ENCODE data around the gene UFD1. TPM values are rescaled to one million over a fixed set of nuclear protein-coding genes. Genes with fewer than 3 reads are reported as not detected.

The UFD1 gene
- total RNA-seq (2013), result 33.9 TPM
- polyA plus RNA-seq (10 to 100 TPM; 57.0 to 82.5 (median 68.5) TPM), polyA minus RNA-seq (23.3 and 39.4 TPM in 2 replicates), total RNA-seq (19.6 to 40.4 (median 32.3) reads per million in 11 experiments)

GRCh38 chr22:19478901-19479354 lies at the start of gene UFD1:
TSS of gene UFD1 (minus strand) at chr22:19479193. CDS start at chr22:19479085, 108 bp downstream.
- peak in 1 of 3 donors; percentile 67 for DNase-seq
- peaks cover 12 to 24% of the 10 kb centered on the region in 2 donors for H3K36me3 ChIP-seq (replicated peaks in 1 of 2; ENCODE audit: control insufficient read depth in 1 of 2, insufficient read depth in 2 of 2, low read length in 2 of 2)
- peaks cover 22 to 28% of the 10 kb centered on the region in 2 donors for H3K4me1 ChIP-seq (ENCODE audit: control insufficient read depth in 1 of 2, insufficient read depth in 2 of 2, low read length in 2 of 2)
- no peaks in the 10 kb centered on the region for H3K27me3 Mint-ChIP-seq (ENCODE audit: low read depth in 3 of 3)
- H3K36me3 Mint-ChIP-seq, result peaks cover 14 to 32% of the 10 kb centered on the region in 2 donors
- peak within 1 kb of the TSS; percentile 69 to 94 (median 87) for H3K4me3 ChIP-seq (replicated peaks in 1 of 3; ENCODE audit: low read depth in 2 of 3, low read length in 3 of 3)
- H3K4me2 ChIP-seq (replicated peaks; ENCODE audit: extremely low read depth, low read length, poor library complexity, severe bottlenecking), result peak within 1 kb of the TSS; percentile 95
- peaks cover 27% of the 10 kb centered on the region for H3K4me1 Mint-ChIP-seq
- peak within 1 kb of the TSS; percentile 81 to 89 for H3K4me3 Mint-ChIP-seq
- under 1% methylated on average over 36 of the region's 42 CpGs for WGBS (ENCODE audit: insufficient coverage)
- H3K9me3 ChIP-seq (replicated peaks in 1 of 2; ENCODE audit: control insufficient read depth in 1 of 2, insufficient read depth in 1 of 2, low read length in 2 of 2), result no peaks in the 10 kb centered on the region
- peaks cover 39% of the 10 kb centered on the region for H4K20me1 ChIP-seq (ENCODE audit: insufficient read depth, low read length)
- H3K9ac ChIP-seq (ENCODE audit: insufficient read depth, low read length, poor library complexity, severe bottlenecking), result peak within 1 kb of the TSS; percentile 90
- peak within 1 kb of the TSS; percentile 72 to 100 for H3K27ac ChIP-seq (ENCODE audit: low read depth in 1 of 2, low read length in 2 of 2)
- TF ChIP-seq CTCF (IDR thresholded peaks at IDR 0.05), result no peak
- intact Hi-C loops (cut with micrococcal nuclease), result loop anchor here (1.0 to 10.0 kb wide), 5 partner anchors 46 to 538 kb away; partner anchors contain the start of genes ARVCF (in 1 of the 2), CLTCL1 (in 1 of the 2), GNB1L (in 1 of the 2) and HIRA (in 1 of the 2)
- H3K27ac Mint-ChIP-seq, result peak within 1 kb of the TSS; percentile 97 to 99 (median 99)
- H3K9me3 Mint-ChIP-seq, result no peaks in the 10 kb centered on the region
- H2AFZ ChIP-seq (ENCODE audit: insufficient read depth, low read depth, low read length, poor library complexity, severe bottlenecking), result peak within 1 kb of the TSS; percentile 90
- peaks cover 56% of the 10 kb centered on the region for H3K79me2 ChIP-seq (ENCODE audit: insufficient read depth, low read length)
- H3K27me3 ChIP-seq (ENCODE audit: control insufficient read depth in 2 of 2, insufficient read depth in 2 of 2, low read length in 2 of 2), result no peaks in the 10 kb centered on the region

GRCh38 chr22:19527861-19528417 lies 48.9 kb upstream of the UFD1 start:
- no peaks in the 10 kb centered on the region for H4K20me1 ChIP-seq (ENCODE audit: insufficient read depth, low read length)
- intact Hi-C loops (cut with micrococcal nuclease), result no loop called here
- Mint-ChIP-seq H3K4me1 (peaks cover 10% of the 10 kb centered on the region), H3K36me3 (no peaks in the 10 kb centered on the region), H3K9me3 (peaks cover 0 to 4% (median 0%) of the 10 kb centered on the region in 7 donors), H3K27me3 (ENCODE audit: low read depth in 3 of 3) (peaks cover 30 to 46% (median 34%) of the 10 kb centered on the region in 3 donors), H3K4me3 (no peak overlapping the region), H3K27ac (no peak overlapping the region)
- no peaks in the 10 kb centered on the region for H3K9me3 ChIP-seq (replicated peaks in 1 of 2; ENCODE audit: control insufficient read depth in 1 of 2, insufficient read depth in 1 of 2, low read length in 2 of 2)
- no peak overlapping the region for H2AFZ ChIP-seq (ENCODE audit: insufficient read depth, low read depth, low read length, poor library complexity, severe bottlenecking)
- DNase-seq, result no peak
- no peak overlapping the region for H3K27ac ChIP-seq (ENCODE audit: low read depth in 1 of 2, low read length in 2 of 2)
- TF ChIP-seq CTCF (IDR thresholded peaks at IDR 0.05), result no peak
- H3K79me2 ChIP-seq (ENCODE audit: insufficient read depth, low read length), result no peaks in the 10 kb centered on the region
- no peak overlapping the region for H3K9ac ChIP-seq (ENCODE audit: insufficient read depth, low read length, poor library complexity, severe bottlenecking)
- peaks cover 0 to 26% of the 10 kb centered on the region in 2 donors for H3K27me3 ChIP-seq (ENCODE audit: control insufficient read depth in 2 of 2, insufficient read depth in 2 of 2, low read length in 2 of 2)
- H3K4me3 ChIP-seq (replicated peaks in 1 of 3; ENCODE audit: low read depth in 2 of 3, low read length in 3 of 3), result no peak overlapping the region
- H3K4me1 ChIP-seq (ENCODE audit: control insufficient read depth in 1 of 2, insufficient read depth in 2 of 2, low read length in 2 of 2), result peaks cover 0 to 17% of the 10 kb centered on the region in 2 donors
- H3K36me3 ChIP-seq (replicated peaks in 1 of 2; ENCODE audit: control insufficient read depth in 1 of 2, insufficient read depth in 2 of 2, low read length in 2 of 2), result no peaks in the 10 kb centered on the region
- WGBS (ENCODE audit: insufficient coverage), result 79% methylated on average over 8 of the region's 17 CpGs
- H3K4me2 ChIP-seq (replicated peaks; ENCODE audit: extremely low read depth, low read length, poor library complexity, severe bottlenecking), result no peak overlapping the region

All from CD14-positive monocyte (primary cell).